K562 (cell line): ENCODE data around the gene SPHK2. TPM values are rescaled to one million over a fixed set of nuclear protein-coding genes. Genes with fewer than 3 reads are reported as not detected.

Experiments
- ATAC-seq: fragments of 200-7000 bp; cut with Tn5 transposase; 3 replicates; pipeline ENCODE4 v1.9.1; 2020; ENCODE audit warnings: moderate library complexity
- BruUV-seq: library from RNA; stranded (reverse); fragments of 400-500 nt; replicated peaks from 2 replicates; lab custom pipeline; 2021; lab: Mats Ljungman, UMichigan
- CTCF ChIA-PET: fragments of 300-600 bp; formaldehyde crosslinking; extraction: SDS; loops from one replicate; lab custom pipeline; 2021; ENCODE audit warnings: low intra/inter-chr PET ratio; lab: Yijun Ruan, JAX
- POLR2A ChIA-PET: fragments of 300-600, 350-650 bp; sonication (Branson Sonifier 250); formaldehyde crosslinking; extraction: SDS; loops from one replicate; lab custom pipeline; 2021; ENCODE audit warnings: antibody characterized with exemption, inconsistent platforms; lab: Yijun Ruan, JAX
- DNase-seq, 4 experiments: peaks; one replicate each; pipeline versions ENCODE4 v3.0.0 to v3.0.0-alpha.2; 2011 to 2018; ENCODE audit warnings: low spot score in 3 of 4, mixed read lengths in 3 of 4; ENCODE audit errors: extremely low read depth in 1 of 4
- FAIRE-seq: peaks from 2 replicates; lab custom pipeline; 2011; peaks lifted over from hg19 to GRCh38; lab: Jason Lieb, UNC
- H2AFZ ChIP-seq: 2 replicates; pipeline ENCODE4 v1.6.0; 2011; ENCODE audit warnings: low read depth, low read length, control low read depth, inconsistent platforms
- H3K27ac ChIP-seq: fragments of 200-600 bp; 3 replicates; pipeline ENCODE4 v1.8.0; 2011; ENCODE audit warnings: low read depth, mild to moderate bottlenecking, control low read depth, inconsistent platforms, low read length, moderate library complexity, mixed read lengths; ENCODE audit errors: extremely low read depth
- H3K27me3 ChIP-seq, 2 experiments: fragments of 300-600 bp in 1 of 2; 2 replicates in 1 of 2; 3 replicates in 1 of 2; pipeline versions ENCODE4 v1.6.0 to v1.8.0; 2011; ENCODE audit warnings: inconsistent platforms in 2 of 2, low read length in 2 of 2, mild to moderate bottlenecking in 1 of 2, mixed read lengths in 1 of 2, moderate library complexity in 1 of 2; ENCODE audit not compliant: control insufficient read depth in 2 of 2, insufficient read depth in 2 of 2
- H3K36me3 ChIP-seq: fragments of 300-600 bp; 3 replicates; pipeline ENCODE4 v1.8.0; 2011; ENCODE audit warnings: mild to moderate bottlenecking, low read length, inconsistent platforms; ENCODE audit not compliant: control insufficient read depth, insufficient read depth
- H3K4me1 ChIP-seq, 2 experiments: fragments of 200-600 bp in 1 of 2; replicated peaks in 1 of 2; 2 replicates in 1 of 2; 3 replicates in 1 of 2; pipeline versions ENCODE4 v1.5.1 to v1.8.0; 2011; ENCODE audit warnings: inconsistent platforms in 2 of 2, low read length in 2 of 2, mild to moderate bottlenecking in 1 of 2, mixed read lengths in 1 of 2, moderate library complexity in 1 of 2; ENCODE audit not compliant: control insufficient read depth in 2 of 2, insufficient read depth in 2 of 2
- H3K4me2 ChIP-seq: 2 replicates; pipeline ENCODE4 v1.6.1; 2011; ENCODE audit warnings: low read length, control low read depth, inconsistent platforms, mixed read lengths; ENCODE audit not compliant: insufficient read depth
- H3K4me3 ChIP-seq: fragments of 200-600 bp; sonication (generic), shearing (Covaris generic); 2 replicates; pipeline ENCODE4 v1.5.1; 2016; ENCODE audit warnings: control low read depth, inconsistent platforms
- H3K79me2 ChIP-seq: fragments of 200-600 bp; 3 replicates; pipeline ENCODE4 v1.8.0; 2011; ENCODE audit warnings: low read length, inconsistent platforms; ENCODE audit not compliant: control insufficient read depth, insufficient read depth
- H3K9ac ChIP-seq, 2 experiments: 2 replicates each; pipeline versions ENCODE4 v1.6.0 to v1.6.1; 2011; ENCODE audit warnings: low read depth in 2 of 2, low read length in 2 of 2, control low read depth in 1 of 2, inconsistent platforms in 1 of 2, mild to moderate bottlenecking in 1 of 2, mixed read lengths in 1 of 2; ENCODE audit not compliant: insufficient read depth in 1 of 2
- H3K9me1 ChIP-seq: one replicate; pipeline ENCODE4 v1.6.0; 2011; ENCODE audit warnings: inconsistent platforms, mild to moderate bottlenecking, low read length, moderate library complexity; ENCODE audit not compliant: control insufficient read depth, insufficient read depth
- H3K9me3 ChIP-seq: replicated peaks from 2 replicates; pipeline ENCODE4 v1.5.1; 2011; ENCODE audit warnings: low read depth, low read length, inconsistent platforms; ENCODE audit not compliant: control insufficient read depth, insufficient read depth
- H4K20me1 ChIP-seq: replicated peaks from 2 replicates; pipeline ENCODE4 v1.6.1; 2011; ENCODE audit warnings: low read length, inconsistent platforms, mixed read lengths; ENCODE audit not compliant: control insufficient read depth, insufficient read depth
- EP400 ChIP-seq: fragments of 450-650 bp; IDR thresholded peaks from 2 replicates; pipeline ENCODE4 v1.6.1; 2017; ENCODE audit warnings: antibody characterized with exemption, mild to moderate bottlenecking, moderate library complexity
- JUND ChIP-seq, 2 experiments: IDR thresholded peaks; 2 replicates in 1 of 2; 3 replicates in 1 of 2; pipeline ENCODE4 v1.6.1; 2011; ENCODE audit warnings: borderline replicate concordance in 2 of 2, low read depth in 2 of 2, low read length in 2 of 2, improper control_type of control experiment in 1 of 2, missing biosample characterization in 1 of 2, missing genetic modification characterization in 1 of 2, missing genetic modification reagents in 1 of 2
- RFX7 ChIP-seq: fragments of 250-450 bp; sonication (Bioruptor Pico); IDR thresholded peaks from 2 replicates; pipeline ENCODE4 v1.5.1; 2021; ENCODE audit warnings: mild to moderate bottlenecking
- ZNF347 ChIP-seq: fragments of 450-650 bp; formaldehyde crosslinking; IDR thresholded peaks from 2 replicates; pipeline ENCODE4 v1.4.0; 2020; ENCODE audit warnings: low read depth, mild to moderate bottlenecking, moderate library complexity
- WGBS: fragments of 100-300 bp; shearing (Covaris generic); methylation state at CpG from one replicate; pipeline ENCODE4 v1.1.6; 2016; ENCODE audit warnings: low coverage, mixed read lengths; ENCODE audit not compliant: insufficient coverage; ENCODE audit errors: missing lambda C conversion rate; 5-methylcytosine and 5-hydroxymethylcytosine counted together
- in situ Hi-C: fragments of 300-500 bp; cut with MboI; formaldehyde crosslinking; loops from 4 replicates; pipeline ENCODE4 v1.15.0; 2018; ENCODE audit warnings: inconsistent platforms, mixed read lengths
- intact Hi-C: fragments of 100-400 bp; cut with micrococcal nuclease; formaldehyde crosslinking; loops from 2 replicates; pipeline ENCODE4 v1.14.2; 2022
- polyA plus RNA-seq, 8 experiments: library from polyadenylated mRNA; depleted of rRNA in 4 of 8; stranded (reverse) in 5 of 8; unstranded in 3 of 8; fragments of >200 nt; fragmentation: Nextera tagmentation in 2 of 8; fragmentation: Illumina TruSeq in 1 of 8; extraction: Ambion mirVana in 2 of 8; extraction: Trizol in 1 of 8; gene quantifications; 2 replicates each; pipeline versions ENCODE4 v1.2.1 to v1.2.3, GENCODE V29; 2011 to 2014; ENCODE audit warnings: inconsistent platforms in 1 of 8, missing spikeins in 1 of 8
- total RNA-seq, 7 experiments: library from RNA; depleted of rRNA in 6 of 7; stranded (reverse); fragments of >200 nt in 6 of 7; fragmentation: Illumina TruSeq in 2 of 7; extraction: Trizol in 2 of 7; gene quantifications; 2 replicates each; pipeline versions ENCODE4 v1.2.1 to v1.2.3, GENCODE V29; 2011 to 2021; ENCODE audit warnings: low replicate concordance in 1 of 7
- TF ChIP-seq, protein P1 (sequence below): sonication (generic); formaldehyde crosslinking; IDR thresholded peaks from 2 replicates; pipeline ENCODE4 v1.8.1; 2023; ENCODE audit warnings: mild to moderate bottlenecking, missing genetic modification reagents
- TF ChIP-seq, protein P2 (sequence below): fragments of 450-650 bp; formaldehyde crosslinking; IDR thresholded peaks from 2 replicates; pipeline ENCODE4 v1.4.0; 2022; ENCODE audit warnings: mild to moderate bottlenecking, moderate library complexity
- TF ChIP-seq, protein P3 (sequence below), 3 experiments: fragments of 200-800 bp in 1 of 3; sonication (Bioruptor generic) in 1 of 3; sonication (generic) in 1 of 3; formaldehyde crosslinking in 1 of 3; IDR thresholded peaks; 2 replicates each; pipeline versions ENCODE4 v1.6.1 to v1.8.0; 2016 to 2022; ENCODE audit warnings: mild to moderate bottlenecking in 2 of 3, missing compliant biosample characterization in 2 of 3, missing genetic modification characterization in 2 of 3, missing genetic modification reagents in 1 of 3
- TF ChIP-seq, protein P4 (sequence below): fragments of 250-450 bp; sonication (Bioruptor Pico); IDR thresholded peaks from 2 replicates; pipeline ENCODE4 v1.8.0; 2022; ENCODE audit warnings: inconsistent platforms
- TF ChIP-seq, protein P5 (sequence below): fragments of 250-450 bp; sonication (Bioruptor Pico); IDR thresholded peaks from 2 replicates; pipeline ENCODE4 v1.8.0; 2021; ENCODE audit warnings: moderate library complexity, mild to moderate bottlenecking, inconsistent platforms

The SPHK2 gene
- total and polyA plus RNA-seq, 9 of the 15 experiments (the other 6 are each of a cell fraction or from before 2014, with no cell fraction given) = 0.10 to 15.2 (median 2.9) TPM

DNA sequence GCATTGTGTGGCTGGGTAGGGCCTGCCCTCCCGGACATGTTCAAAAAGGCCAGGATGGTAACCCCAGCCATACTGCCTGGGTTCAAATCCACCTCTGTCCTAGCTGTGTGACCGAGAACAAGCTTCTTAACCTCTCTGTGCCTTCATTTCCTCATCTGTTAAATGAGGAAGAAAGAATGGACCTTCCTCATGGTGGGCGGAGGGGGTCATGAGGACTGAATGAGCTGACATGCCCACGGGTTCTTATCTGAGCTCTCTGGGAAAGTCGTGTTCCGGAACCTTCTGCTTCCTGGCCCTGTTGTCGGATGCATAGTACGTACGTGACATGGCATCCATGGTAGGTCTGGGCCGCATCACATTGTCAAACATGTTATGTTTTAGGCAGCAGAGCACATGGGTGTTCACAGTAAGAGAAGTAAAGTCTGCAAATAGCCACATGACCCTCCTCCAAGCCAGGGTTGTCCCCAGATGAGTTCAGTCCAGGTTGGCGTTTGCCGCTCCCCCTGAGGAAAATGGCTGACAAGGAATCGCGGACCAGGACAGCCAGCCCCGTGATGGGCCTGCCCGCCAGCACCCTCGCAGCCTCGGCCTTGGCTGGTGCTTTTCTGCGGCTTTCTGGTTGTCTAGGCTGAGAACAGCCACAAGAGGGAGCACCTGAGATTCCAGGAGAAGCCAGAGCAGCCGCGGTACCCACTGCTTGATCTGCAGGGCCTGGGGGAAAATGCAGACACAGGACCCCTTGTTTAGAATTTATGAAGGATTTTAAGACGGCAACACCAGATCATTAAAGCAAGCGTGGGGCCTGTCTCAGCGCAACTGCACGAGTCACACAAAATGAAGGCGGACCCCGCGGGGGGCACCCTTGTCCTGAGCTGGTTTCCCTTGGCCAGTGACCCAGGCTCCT lies 55.9 kb downstream of the SPHK2 start:
- no peak overlapping the region for H3K27ac ChIP-seq
- peak overlapping the region; percentile 81 for H2AFZ ChIP-seq
- no peak overlapping the region; the same call in 1 of the 2 replicates for H3K4me2 ChIP-seq
- FAIRE-seq (peak; percentile 96), ATAC-seq (peak; percentile 92), DNase-seq (peak; percentile 86 to 88 (median 86))
- H4K20me1 ChIP-seq = no peaks in the 10 kb centered on the region
- ChIA-PET CTCF (interaction anchor here (0.6 to 1.1 kb wide), 4 partner anchors 64 to 137 kb away, joined by 4 to 6 read pairs (median 5); no protein-coding TSS in a partner anchor), POLR2A (interaction anchor here (0.6 to 1.1 kb wide), 9 partner anchors 8 to 203 kb away, joined by 3 to 6 read pairs (median 4); partner anchors contain the start of gene FUT2)
- no peaks in the 10 kb centered on the region for H3K9me3 ChIP-seq
- WGBS = 32% methylated on average over 28 of the region's 28 CpGs
- H3K9ac ChIP-seq = peak overlapping the region in 1 of 2 experiments; percentile 2; a peak in 1 of 4 replicates
- intact Hi-C loops (loop anchor here (1.0 to 2.0 kb wide), 3 partner anchors 40 to 109 kb away; no protein-coding TSS in a partner anchor), in situ Hi-C loops (no loop called here)
- H3K79me2 ChIP-seq = no peaks in the 10 kb centered on the region
- H3K9me1 ChIP-seq = no peaks in the 10 kb centered on the region
- H3K27me3 ChIP-seq = no peaks in the 10 kb centered on the region
- H3K36me3 ChIP-seq = no peaks in the 10 kb centered on the region
- no TSS peak for BruUV-seq
- H3K4me3 ChIP-seq = no peak overlapping the region
- peaks cover 13 to 64% of the 10 kb centered on the region in 2 experiments; a peak in 4 of 5 replicates for H3K4me1 ChIP-seq
- TF ChIP-seq, protein P1, sequence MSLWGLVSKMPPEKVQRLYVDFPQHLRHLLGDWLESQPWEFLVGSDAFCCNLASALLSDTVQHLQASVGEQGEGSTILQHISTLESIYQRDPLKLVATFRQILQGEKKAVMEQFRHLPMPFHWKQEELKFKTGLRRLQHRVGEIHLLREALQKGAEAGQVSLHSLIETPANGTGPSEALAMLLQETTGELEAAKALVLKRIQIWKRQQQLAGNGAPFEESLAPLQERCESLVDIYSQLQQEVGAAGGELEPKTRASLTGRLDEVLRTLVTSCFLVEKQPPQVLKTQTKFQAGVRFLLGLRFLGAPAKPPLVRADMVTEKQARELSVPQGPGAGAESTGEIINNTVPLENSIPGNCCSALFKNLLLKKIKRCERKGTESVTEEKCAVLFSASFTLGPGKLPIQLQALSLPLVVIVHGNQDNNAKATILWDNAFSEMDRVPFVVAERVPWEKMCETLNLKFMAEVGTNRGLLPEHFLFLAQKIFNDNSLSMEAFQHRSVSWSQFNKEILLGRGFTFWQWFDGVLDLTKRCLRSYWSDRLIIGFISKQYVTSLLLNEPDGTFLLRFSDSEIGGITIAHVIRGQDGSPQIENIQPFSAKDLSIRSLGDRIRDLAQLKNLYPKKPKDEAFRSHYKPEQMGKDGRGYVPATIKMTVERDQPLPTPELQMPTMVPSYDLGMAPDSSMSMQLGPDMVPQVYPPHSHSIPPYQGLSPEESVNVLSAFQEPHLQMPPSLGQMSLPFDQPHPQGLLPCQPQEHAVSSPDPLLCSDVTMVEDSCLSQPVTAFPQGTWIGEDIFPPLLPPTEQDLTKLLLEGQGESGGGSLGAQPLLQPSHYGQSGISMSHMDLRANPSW (CRISPR knock-in tag) = no peak; the same call in 1 of the 2 replicates
- TF ChIP-seq, protein P2, sequence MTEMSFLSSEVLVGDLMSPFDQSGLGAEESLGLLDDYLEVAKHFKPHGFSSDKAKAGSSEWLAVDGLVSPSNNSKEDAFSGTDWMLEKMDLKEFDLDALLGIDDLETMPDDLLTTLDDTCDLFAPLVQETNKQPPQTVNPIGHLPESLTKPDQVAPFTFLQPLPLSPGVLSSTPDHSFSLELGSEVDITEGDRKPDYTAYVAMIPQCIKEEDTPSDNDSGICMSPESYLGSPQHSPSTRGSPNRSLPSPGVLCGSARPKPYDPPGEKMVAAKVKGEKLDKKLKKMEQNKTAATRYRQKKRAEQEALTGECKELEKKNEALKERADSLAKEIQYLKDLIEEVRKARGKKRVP (CRISPR knock-in tag) = no peak
- peak; percentile 45; the same call in 1 of the 2 replicates for TF ChIP-seq JUND (IDR thresholded peaks at IDR 0.05; ENCODE audit: borderline replicate concordance, low read depth, low read length)
- no peak; the same call in 2 of the 3 replicates for TF ChIP-seq JUND (tag; IDR thresholded peaks at IDR 0.05; ENCODE audit: borderline replicate concordance, low read depth, low read length)
- no peak for TF ChIP-seq RFX7 (CRISPR knock-in tag)
- TF ChIP-seq, protein P3, sequence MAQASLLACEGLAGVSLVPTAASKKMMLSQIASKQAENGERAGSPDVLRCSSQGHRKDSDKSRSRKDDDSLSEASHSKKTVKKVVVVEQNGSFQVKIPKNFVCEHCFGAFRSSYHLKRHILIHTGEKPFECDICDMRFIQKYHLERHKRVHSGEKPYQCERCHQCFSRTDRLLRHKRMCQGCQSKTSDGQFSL (CRISPR knock-in tag; IDR thresholded peaks at IDR 0.05) = no peak
- TF ChIP-seq, protein P3 (tag; IDR thresholded peaks at IDR 0.05) = no peak
- TF ChIP-seq, protein P4, sequence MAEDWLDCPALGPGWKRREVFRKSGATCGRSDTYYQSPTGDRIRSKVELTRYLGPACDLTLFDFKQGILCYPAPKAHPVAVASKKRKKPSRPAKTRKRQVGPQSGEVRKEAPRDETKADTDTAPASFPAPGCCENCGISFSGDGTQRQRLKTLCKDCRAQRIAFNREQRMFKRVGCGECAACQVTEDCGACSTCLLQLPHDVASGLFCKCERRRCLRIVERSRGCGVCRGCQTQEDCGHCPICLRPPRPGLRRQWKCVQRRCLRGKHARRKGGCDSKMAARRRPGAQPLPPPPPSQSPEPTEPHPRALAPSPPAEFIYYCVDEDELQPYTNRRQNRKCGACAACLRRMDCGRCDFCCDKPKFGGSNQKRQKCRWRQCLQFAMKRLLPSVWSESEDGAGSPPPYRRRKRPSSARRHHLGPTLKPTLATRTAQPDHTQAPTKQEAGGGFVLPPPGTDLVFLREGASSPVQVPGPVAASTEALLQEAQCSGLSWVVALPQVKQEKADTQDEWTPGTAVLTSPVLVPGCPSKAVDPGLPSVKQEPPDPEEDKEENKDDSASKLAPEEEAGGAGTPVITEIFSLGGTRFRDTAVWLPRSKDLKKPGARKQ (CRISPR knock-in tag) = no peak
- TF ChIP-seq, protein P5, sequence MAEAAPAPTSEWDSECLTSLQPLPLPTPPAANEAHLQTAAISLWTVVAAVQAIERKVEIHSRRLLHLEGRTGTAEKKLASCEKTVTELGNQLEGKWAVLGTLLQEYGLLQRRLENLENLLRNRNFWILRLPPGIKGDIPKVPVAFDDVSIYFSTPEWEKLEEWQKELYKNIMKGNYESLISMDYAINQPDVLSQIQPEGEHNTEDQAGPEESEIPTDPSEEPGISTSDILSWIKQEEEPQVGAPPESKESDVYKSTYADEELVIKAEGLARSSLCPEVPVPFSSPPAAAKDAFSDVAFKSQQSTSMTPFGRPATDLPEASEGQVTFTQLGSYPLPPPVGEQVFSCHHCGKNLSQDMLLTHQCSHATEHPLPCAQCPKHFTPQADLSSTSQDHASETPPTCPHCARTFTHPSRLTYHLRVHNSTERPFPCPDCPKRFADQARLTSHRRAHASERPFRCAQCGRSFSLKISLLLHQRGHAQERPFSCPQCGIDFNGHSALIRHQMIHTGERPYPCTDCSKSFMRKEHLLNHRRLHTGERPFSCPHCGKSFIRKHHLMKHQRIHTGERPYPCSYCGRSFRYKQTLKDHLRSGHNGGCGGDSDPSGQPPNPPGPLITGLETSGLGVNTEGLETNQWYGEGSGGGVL (CRISPR knock-in tag) = no peak
- no peak for TF ChIP-seq EP400
- TF ChIP-seq ZNF347 (CRISPR knock-in tag) = no peak
